WTC11 (cell line): ENCODE measurements around the gene HPS1. TPM values are rescaled to one million over a fixed set of nuclear protein-coding genes. Genes with fewer than 3 reads are reported as not detected.

ENCODE experiments used
- ATAC-seq: fragments of 200-7000 bp; cut with Tn5 transposase; 2 replicates; pipeline ENCODE4 v1.10.0; 2021; ENCODE audit warnings: mild to moderate bottlenecking, moderate library complexity
- CTCF ChIA-PET: fragments of 300-600 bp; sonication (Branson Sonifier 250); formaldehyde crosslinking; loops from one replicate; lab custom pipeline; 2021; ENCODE audit warnings: antibody characterized with exemption; lab: Charles Lee
- POLR2A ChIA-PET: fragments of 350-600 bp; sonication (Branson Sonifier 250); formaldehyde crosslinking; loops from one replicate; lab custom pipeline; 2021; ENCODE audit warnings: antibody characterized with exemption; lab: Charles Lee
- DNase-seq: peaks from one replicate; pipeline ENCODE4 v3.0.0; 2021; ENCODE audit warnings: low spot score
- H3K27ac Mint-ChIP-seq: 2 replicates; pipeline ENCODE4 v1.8.0; 2021; ENCODE audit warnings: mixed read lengths
- H3K27me3 Mint-ChIP-seq: 2 replicates; pipeline ENCODE4 v1.8.0; 2021; ENCODE audit warnings: low read depth, mild to moderate bottlenecking, moderate library complexity, mixed read lengths
- H3K36me3 Mint-ChIP-seq: 2 replicates; pipeline ENCODE4 v1.8.0; 2021; ENCODE audit warnings: mixed read lengths
- H3K4me1 Mint-ChIP-seq: 2 replicates; pipeline ENCODE4 v1.8.0; 2022; ENCODE audit warnings: mixed read lengths
- H3K4me3 Mint-ChIP-seq: 2 replicates; pipeline ENCODE4 v1.8.0; 2021; ENCODE audit warnings: mild to moderate bottlenecking, moderate library complexity, mixed read lengths
- H3K9me3 Mint-ChIP-seq: 2 replicates; pipeline ENCODE4 v1.8.0; 2021; ENCODE audit warnings: mixed read lengths
- ELF4 ChIP-seq: sonication (generic); formaldehyde crosslinking; IDR thresholded peaks from 2 replicates; pipeline ENCODE4 v1.8.1; 2022; ENCODE audit warnings: low read depth, mild to moderate bottlenecking, moderate library complexity, missing genetic modification reagents
- MYBL2 ChIP-seq: sonication (generic); formaldehyde crosslinking; IDR thresholded peaks from 2 replicates; pipeline ENCODE4 v1.8.1; 2023; ENCODE audit warnings: mild to moderate bottlenecking, moderate library complexity, missing genetic modification reagents
- NFATC4 ChIP-seq: fragments of 250-450 bp; sonication (Bioruptor Pico); IDR thresholded peaks from 2 replicates; pipeline ENCODE4 v1.9.0; 2021; ENCODE audit warnings: mild to moderate bottlenecking
- TEAD1 ChIP-seq: sonication (generic); formaldehyde crosslinking; IDR thresholded peaks from 2 replicates; pipeline ENCODE4 v1.8.0; 2022; ENCODE audit warnings: mild to moderate bottlenecking, missing genetic modification reagents
- TEAD4 ChIP-seq: sonication (generic); formaldehyde crosslinking; IDR thresholded peaks from 2 replicates; pipeline ENCODE4 v1.8.0; 2022; ENCODE audit warnings: mild to moderate bottlenecking, missing genetic modification reagents
- ZNF219 ChIP-seq: sonication (generic); formaldehyde crosslinking; IDR thresholded peaks from 2 replicates; pipeline ENCODE4 v1.8.0; 2023; ENCODE audit warnings: missing genetic modification reagents, mild to moderate bottlenecking, borderline replicate concordance
- total RNA-seq: library from RNA; stranded (reverse); gene quantifications from 3 replicates; pipeline ENCODE4 v1.2.3, GENCODE V29; 2021
- TF ChIP-seq, protein P1 (sequence below): sonication (generic); formaldehyde crosslinking; IDR thresholded peaks from 2 replicates; pipeline ENCODE4 v1.8.0; 2022; ENCODE audit warnings: missing genetic modification reagents
- TF ChIP-seq, protein P2 (sequence below): sonication (generic); formaldehyde crosslinking; IDR thresholded peaks from 2 replicates; pipeline ENCODE4 v1.8.0; 2023; ENCODE audit warnings: missing genetic modification reagents
- TF ChIP-seq, protein P3 (sequence below): sonication (generic); formaldehyde crosslinking; IDR thresholded peaks from 2 replicates; pipeline ENCODE4 v1.8.1; 2023; ENCODE audit warnings: mild to moderate bottlenecking, missing genetic modification reagents, borderline replicate concordance
- TF ChIP-seq, protein P4 (sequence below): sonication (generic); formaldehyde crosslinking; conservative IDR thresholded peaks from 2 replicates; pipeline ENCODE4 v1.8.1; 2022; ENCODE audit warnings: mild to moderate bottlenecking, missing genetic modification reagents
- TF ChIP-seq, protein P5 (sequence below): sonication (generic); formaldehyde crosslinking; conservative IDR thresholded peaks from 2 replicates; pipeline ENCODE4 v1.8.1; 2023; ENCODE audit warnings: mild to moderate bottlenecking, low read depth, missing genetic modification reagents, moderate library complexity
- TF ChIP-seq, protein P6 (sequence below): fragments of 250-450 bp; sonication (Bioruptor Pico); IDR thresholded peaks from 2 replicates; pipeline ENCODE4 v1.9.0; 2021; ENCODE audit warnings: mild to moderate bottlenecking, borderline replicate concordance
- TF ChIP-seq, protein P7 (sequence below): sonication (generic); formaldehyde crosslinking; IDR thresholded peaks from 2 replicates; pipeline ENCODE4 v1.8.0; 2022; ENCODE audit warnings: mild to moderate bottlenecking, missing genetic modification reagents
- TF ChIP-seq, protein P8 (sequence below): sonication (generic); formaldehyde crosslinking; IDR thresholded peaks from 2 replicates; pipeline ENCODE4 v1.8.1; 2023; ENCODE audit warnings: mild to moderate bottlenecking, missing genetic modification reagents, moderate library complexity
- TF ChIP-seq, protein P9 (sequence below): sonication (generic); formaldehyde crosslinking; IDR thresholded peaks from 2 replicates; pipeline ENCODE4 v1.8.1; 2023; ENCODE audit warnings: mild to moderate bottlenecking, missing genetic modification reagents

Gene HPS1
- total RNA-seq, 1 experiment from 2014 or later: 49.3 TPM

DNA sequence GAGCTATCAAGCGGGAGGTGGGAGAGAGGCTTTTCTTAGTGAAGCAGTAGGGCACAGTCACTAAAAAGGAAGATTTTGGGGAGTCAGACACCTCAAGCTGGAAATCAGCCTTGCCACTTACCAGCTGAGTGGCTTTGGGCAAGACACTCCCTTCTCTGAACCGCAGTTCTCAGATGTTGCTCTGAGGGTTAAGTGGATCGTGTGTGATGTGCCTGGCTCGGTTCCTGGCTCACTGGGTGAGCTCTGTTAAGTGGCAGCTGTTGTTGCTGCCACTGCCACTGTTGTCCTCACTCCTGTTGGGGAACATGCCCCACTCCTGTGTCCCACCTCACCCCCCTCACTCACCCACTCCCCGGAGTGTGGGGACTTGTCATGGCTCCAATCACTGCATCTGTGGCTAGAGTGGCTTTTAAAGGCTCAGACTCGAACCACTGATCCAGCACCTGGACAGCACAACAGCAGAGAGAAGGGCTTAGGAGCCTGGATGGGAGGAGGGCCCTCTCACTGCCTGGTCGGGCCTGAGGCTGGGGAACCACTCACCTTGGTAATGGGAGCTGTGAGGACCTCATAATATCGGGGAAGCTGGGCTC lies 51.8 kb downstream of the HPS1 start (continued):
- TF ChIP-seq, protein P1, sequence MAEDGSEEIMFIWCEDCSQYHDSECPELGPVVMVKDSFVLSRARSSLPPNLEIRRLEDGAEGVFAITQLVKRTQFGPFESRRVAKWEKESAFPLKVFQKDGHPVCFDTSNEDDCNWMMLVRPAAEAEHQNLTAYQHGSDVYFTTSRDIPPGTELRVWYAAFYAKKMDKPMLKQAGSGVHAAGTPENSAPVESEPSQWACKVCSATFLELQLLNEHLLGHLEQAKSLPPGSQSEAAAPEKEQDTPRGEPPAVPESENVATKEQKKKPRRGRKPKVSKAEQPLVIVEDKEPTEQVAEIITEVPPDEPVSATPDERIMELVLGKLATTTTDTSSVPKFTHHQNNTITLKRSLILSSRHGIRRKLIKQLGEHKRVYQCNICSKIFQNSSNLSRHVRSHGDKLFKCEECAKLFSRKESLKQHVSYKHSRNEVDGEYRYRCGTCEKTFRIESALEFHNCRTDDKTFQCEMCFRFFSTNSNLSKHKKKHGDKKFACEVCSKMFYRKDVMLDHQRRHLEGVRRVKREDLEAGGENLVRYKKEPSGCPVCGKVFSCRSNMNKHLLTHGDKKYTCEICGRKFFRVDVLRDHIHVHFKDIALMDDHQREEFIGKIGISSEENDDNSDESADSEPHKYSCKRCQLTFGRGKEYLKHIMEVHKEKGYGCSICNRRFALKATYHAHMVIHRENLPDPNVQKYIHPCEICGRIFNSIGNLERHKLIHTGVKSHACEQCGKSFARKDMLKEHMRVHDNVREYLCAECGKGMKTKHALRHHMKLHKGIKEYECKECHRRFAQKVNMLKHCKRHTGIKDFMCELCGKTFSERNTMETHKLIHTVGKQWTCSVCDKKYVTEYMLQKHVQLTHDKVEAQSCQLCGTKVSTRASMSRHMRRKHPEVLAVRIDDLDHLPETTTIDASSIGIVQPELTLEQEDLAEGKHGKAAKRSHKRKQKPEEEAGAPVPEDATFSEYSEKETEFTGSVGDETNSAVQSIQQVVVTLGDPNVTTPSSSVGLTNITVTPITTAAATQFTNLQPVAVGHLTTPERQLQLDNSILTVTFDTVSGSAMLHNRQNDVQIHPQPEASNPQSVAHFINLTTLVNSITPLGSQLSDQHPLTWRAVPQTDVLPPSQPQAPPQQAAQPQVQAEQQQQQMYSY (CRISPR knock-in tag): no peak
- TF ChIP-seq, protein P2, sequence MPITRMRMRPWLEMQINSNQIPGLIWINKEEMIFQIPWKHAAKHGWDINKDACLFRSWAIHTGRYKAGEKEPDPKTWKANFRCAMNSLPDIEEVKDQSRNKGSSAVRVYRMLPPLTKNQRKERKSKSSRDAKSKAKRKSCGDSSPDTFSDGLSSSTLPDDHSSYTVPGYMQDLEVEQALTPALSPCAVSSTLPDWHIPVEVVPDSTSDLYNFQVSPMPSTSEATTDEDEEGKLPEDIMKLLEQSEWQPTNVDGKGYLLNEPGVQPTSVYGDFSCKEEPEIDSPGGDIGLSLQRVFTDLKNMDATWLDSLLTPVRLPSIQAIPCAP (CRISPR knock-in tag): no peak
- TF ChIP-seq, protein P3, sequence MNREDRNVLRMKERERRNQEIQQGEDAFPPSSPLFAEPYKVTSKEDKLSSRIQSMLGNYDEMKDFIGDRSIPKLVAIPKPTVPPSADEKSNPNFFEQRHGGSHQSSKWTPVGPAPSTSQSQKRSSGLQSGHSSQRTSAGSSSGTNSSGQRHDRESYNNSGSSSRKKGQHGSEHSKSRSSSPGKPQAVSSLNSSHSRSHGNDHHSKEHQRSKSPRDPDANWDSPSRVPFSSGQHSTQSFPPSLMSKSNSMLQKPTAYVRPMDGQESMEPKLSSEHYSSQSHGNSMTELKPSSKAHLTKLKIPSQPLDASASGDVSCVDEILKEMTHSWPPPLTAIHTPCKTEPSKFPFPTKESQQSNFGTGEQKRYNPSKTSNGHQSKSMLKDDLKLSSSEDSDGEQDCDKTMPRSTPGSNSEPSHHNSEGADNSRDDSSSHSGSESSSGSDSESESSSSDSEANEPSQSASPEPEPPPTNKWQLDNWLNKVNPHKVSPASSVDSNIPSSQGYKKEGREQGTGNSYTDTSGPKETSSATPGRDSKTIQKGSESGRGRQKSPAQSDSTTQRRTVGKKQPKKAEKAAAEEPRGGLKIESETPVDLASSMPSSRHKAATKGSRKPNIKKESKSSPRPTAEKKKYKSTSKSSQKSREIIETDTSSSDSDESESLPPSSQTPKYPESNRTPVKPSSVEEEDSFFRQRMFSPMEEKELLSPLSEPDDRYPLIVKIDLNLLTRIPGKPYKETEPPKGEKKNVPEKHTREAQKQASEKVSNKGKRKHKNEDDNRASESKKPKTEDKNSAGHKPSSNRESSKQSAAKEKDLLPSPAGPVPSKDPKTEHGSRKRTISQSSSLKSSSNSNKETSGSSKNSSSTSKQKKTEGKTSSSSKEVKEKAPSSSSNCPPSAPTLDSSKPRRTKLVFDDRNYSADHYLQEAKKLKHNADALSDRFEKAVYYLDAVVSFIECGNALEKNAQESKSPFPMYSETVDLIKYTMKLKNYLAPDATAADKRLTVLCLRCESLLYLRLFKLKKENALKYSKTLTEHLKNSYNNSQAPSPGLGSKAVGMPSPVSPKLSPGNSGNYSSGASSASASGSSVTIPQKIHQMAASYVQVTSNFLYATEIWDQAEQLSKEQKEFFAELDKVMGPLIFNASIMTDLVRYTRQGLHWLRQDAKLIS (CRISPR knock-in tag): no peak
- TF ChIP-seq, protein P4, sequence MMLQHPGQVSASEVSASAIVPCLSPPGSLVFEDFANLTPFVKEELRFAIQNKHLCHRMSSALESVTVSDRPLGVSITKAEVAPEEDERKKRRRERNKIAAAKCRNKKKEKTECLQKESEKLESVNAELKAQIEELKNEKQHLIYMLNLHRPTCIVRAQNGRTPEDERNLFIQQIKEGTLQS (CRISPR knock-in tag): no peak
- no peak for TF ChIP-seq MYBL2 (CRISPR knock-in tag)

DNA sequence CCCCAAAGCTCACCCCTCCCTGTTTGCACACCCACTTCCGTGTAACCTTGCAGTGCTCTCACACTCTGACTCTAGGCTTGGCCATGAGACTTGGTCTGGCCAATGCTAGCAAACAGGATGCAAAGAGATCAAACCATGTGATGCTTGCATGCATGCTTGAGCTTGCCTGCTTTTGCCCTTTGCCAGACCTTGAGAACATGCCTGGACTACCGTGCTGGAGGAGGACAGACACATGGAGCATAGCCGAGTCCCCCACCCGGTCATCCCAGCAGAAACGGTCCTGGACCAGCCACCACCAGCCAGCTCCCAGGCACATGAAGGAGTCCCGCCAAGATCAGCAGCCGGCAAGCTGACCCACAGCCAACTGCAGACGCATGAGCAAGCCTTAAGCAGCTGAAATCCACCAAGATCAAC lies 55.1 kb downstream of the HPS1 start:
- CTCF ChIA-PET: interaction anchor here (1.0 to 1.7 kb wide), 2 partner anchors 34 to 83 kb away, joined by 4 to 5 read pairs; no protein-coding TSS in a partner anchor
- Mint-ChIP-seq H3K9me3 (no peaks in the 10 kb centered on the region), H3K27me3 (no peaks in the 10 kb centered on the region), H3K27ac (no peak overlapping the region), H3K4me3 (no peak overlapping the region), H3K4me1 (peaks cover 3% of the 10 kb centered on the region; the same call in 1 of the 2 replicates), H3K36me3 (peaks cover 5% of the 10 kb centered on the region; the same call in 1 of the 2 replicates)
- ATAC-seq (no peak), DNase-seq (no peak)
- POLR2A ChIA-PET: no interaction called here
- TF ChIP-seq, protein P5, sequence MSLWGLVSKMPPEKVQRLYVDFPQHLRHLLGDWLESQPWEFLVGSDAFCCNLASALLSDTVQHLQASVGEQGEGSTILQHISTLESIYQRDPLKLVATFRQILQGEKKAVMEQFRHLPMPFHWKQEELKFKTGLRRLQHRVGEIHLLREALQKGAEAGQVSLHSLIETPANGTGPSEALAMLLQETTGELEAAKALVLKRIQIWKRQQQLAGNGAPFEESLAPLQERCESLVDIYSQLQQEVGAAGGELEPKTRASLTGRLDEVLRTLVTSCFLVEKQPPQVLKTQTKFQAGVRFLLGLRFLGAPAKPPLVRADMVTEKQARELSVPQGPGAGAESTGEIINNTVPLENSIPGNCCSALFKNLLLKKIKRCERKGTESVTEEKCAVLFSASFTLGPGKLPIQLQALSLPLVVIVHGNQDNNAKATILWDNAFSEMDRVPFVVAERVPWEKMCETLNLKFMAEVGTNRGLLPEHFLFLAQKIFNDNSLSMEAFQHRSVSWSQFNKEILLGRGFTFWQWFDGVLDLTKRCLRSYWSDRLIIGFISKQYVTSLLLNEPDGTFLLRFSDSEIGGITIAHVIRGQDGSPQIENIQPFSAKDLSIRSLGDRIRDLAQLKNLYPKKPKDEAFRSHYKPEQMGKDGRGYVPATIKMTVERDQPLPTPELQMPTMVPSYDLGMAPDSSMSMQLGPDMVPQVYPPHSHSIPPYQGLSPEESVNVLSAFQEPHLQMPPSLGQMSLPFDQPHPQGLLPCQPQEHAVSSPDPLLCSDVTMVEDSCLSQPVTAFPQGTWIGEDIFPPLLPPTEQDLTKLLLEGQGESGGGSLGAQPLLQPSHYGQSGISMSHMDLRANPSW: no peak
- TF ChIP-seq NFATC4 (CRISPR knock-in tag) (no peak), ELF4 (no peak), ZNF219 (no peak), TEAD1 (CRISPR knock-in tag) (no peak), TEAD4 (CRISPR knock-in tag) (no peak)
- TF ChIP-seq, protein P6, sequence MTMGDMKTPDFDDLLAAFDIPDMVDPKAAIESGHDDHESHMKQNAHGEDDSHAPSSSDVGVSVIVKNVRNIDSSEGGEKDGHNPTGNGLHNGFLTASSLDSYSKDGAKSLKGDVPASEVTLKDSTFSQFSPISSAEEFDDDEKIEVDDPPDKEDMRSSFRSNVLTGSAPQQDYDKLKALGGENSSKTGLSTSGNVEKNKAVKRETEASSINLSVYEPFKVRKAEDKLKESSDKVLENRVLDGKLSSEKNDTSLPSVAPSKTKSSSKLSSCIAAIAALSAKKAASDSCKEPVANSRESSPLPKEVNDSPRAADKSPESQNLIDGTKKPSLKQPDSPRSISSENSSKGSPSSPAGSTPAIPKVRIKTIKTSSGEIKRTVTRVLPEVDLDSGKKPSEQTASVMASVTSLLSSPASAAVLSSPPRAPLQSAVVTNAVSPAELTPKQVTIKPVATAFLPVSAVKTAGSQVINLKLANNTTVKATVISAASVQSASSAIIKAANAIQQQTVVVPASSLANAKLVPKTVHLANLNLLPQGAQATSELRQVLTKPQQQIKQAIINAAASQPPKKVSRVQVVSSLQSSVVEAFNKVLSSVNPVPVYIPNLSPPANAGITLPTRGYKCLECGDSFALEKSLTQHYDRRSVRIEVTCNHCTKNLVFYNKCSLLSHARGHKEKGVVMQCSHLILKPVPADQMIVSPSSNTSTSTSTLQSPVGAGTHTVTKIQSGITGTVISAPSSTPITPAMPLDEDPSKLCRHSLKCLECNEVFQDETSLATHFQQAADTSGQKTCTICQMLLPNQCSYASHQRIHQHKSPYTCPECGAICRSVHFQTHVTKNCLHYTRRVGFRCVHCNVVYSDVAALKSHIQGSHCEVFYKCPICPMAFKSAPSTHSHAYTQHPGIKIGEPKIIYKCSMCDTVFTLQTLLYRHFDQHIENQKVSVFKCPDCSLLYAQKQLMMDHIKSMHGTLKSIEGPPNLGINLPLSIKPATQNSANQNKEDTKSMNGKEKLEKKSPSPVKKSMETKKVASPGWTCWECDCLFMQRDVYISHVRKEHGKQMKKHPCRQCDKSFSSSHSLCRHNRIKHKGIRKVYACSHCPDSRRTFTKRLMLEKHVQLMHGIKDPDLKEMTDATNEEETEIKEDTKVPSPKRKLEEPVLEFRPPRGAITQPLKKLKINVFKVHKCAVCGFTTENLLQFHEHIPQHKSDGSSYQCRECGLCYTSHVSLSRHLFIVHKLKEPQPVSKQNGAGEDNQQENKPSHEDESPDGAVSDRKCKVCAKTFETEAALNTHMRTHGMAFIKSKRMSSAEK (CRISPR knock-in tag): no peak
- TF ChIP-seq, protein P7, sequence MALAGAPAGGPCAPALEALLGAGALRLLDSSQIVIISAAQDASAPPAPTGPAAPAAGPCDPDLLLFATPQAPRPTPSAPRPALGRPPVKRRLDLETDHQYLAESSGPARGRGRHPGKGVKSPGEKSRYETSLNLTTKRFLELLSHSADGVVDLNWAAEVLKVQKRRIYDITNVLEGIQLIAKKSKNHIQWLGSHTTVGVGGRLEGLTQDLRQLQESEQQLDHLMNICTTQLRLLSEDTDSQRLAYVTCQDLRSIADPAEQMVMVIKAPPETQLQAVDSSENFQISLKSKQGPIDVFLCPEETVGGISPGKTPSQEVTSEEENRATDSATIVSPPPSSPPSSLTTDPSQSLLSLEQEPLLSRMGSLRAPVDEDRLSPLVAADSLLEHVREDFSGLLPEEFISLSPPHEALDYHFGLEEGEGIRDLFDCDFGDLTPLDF: no peak
- TF ChIP-seq, protein P8, sequence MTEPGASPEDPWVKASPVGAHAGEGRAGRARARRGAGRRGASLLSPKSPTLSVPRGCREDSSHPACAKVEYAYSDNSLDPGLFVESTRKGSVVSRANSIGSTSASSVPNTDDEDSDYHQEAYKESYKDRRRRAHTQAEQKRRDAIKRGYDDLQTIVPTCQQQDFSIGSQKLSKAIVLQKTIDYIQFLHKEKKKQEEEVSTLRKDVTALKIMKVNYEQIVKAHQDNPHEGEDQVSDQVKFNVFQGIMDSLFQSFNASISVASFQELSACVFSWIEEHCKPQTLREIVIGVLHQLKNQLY (CRISPR knock-in tag): no peak
- TF ChIP-seq, protein P9, sequence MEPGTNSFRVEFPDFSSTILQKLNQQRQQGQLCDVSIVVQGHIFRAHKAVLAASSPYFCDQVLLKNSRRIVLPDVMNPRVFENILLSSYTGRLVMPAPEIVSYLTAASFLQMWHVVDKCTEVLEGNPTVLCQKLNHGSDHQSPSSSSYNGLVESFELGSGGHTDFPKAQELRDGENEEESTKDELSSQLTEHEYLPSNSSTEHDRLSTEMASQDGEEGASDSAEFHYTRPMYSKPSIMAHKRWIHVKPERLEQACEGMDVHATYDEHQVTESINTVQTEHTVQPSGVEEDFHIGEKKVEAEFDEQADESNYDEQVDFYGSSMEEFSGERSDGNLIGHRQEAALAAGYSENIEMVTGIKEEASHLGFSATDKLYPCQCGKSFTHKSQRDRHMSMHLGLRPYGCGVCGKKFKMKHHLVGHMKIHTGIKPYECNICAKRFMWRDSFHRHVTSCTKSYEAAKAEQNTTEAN (CRISPR knock-in tag): no peak
